ENCODE measurements around the gene SULT1A2. TPM values are rescaled to one million over a fixed set of nuclear protein-coding genes. Genes with fewer than 3 reads are reported as not detected.
"Not testable (repeated sequence)": the region's sequence is repeated elsewhere in the genome, so short reads cannot be mapped to it uniquely, and the experiment has no call there.

The SULT1A2 gene
- total RNA-seq, 1 donor from 2014 or later, result 13.0 TPM

- intact Hi-C loops (cut with DNase I), result no loop called here
- no peak for ATAC-seq
Measured at GRCh38 chr16:28606291-28607115, 9.7 kb upstream of the SULT1A2 start.

GRCh38 chr16:28604186-28604565, 7.3 kb upstream of the SULT1A2 start:
- H3K4me3 ChIP-seq, result no peak overlapping the region
- intact Hi-C loops (cut with DNase I), result no loop called here

More at GRCh38 chr16:28606291-28607115, 9.7 kb upstream of the SULT1A2 start:
- Histone ChIP-seq H3K4me3 (no peak overlapping the region), H3K27me3 (no peaks in the 10 kb centered on the region), H3K27ac (no peak overlapping the region), H3K9me3 (no peaks in the 10 kb centered on the region), H3K4me1 (peaks cover 10% of the 10 kb centered on the region), H3K36me3 (peaks cover 5% of the 10 kb centered on the region)
- TF ChIP-seq CTCF (IDR thresholded peaks at IDR 0.05), result no peak
- peak; percentile 32 for DNase-seq

GRCh38 chr16:28603381-28604185, 6.7 kb upstream of the SULT1A2 start:
- Histone ChIP-seq H3K27me3 (no peaks in the 10 kb centered on the region), H3K4me1 (peaks cover 3% of the 10 kb centered on the region), H3K4me3 (no peak overlapping the region), H3K9me3 (no peaks in the 10 kb centered on the region), H3K27ac (no peak overlapping the region), H3K36me3 (peaks cover 5% of the 10 kb centered on the region)
- TF ChIP-seq CTCF (IDR thresholded peaks at IDR 0.05), result no peak
- intact Hi-C loops (cut with DNase I), result no loop called here
- DNase-seq (no peak), ATAC-seq (no peak)

More at GRCh38 chr16:28604186-28604565, 7.3 kb upstream of the SULT1A2 start:
- Histone ChIP-seq H3K4me1 (peaks cover 3% of the 10 kb centered on the region), H3K36me3 (peaks cover 5% of the 10 kb centered on the region), H3K27me3 (no peaks in the 10 kb centered on the region), H3K27ac (no peak overlapping the region), H3K9me3 (no peaks in the 10 kb centered on the region)
- no peak for ATAC-seq
- TF ChIP-seq CTCF (IDR thresholded peaks at IDR 0.05), result no peak
- DNase-seq, result no peak

GRCh38 chr16:28602529-28602928, 5.7 kb upstream of the SULT1A2 start:
- Histone ChIP-seq H3K4me3 (no peak overlapping the region), H3K36me3 (peaks cover 5% of the 10 kb centered on the region), H3K9me3 (no peaks in the 10 kb centered on the region), H3K27ac (no peak overlapping the region), H3K27me3 (no peaks in the 10 kb centered on the region), H3K4me1 (peaks cover 4% of the 10 kb centered on the region)
- no peak for TF ChIP-seq CTCF (IDR thresholded peaks at IDR 0.05)
- DNase-seq (no peak), ATAC-seq (no peak)
- intact Hi-C loops (cut with DNase I), result no loop called here

GRCh38 chr16:28602062-28602461, 5.2 kb upstream of the SULT1A2 start:
- H3K4me1 ChIP-seq; H3K4me3 ChIP-seq; H3K36me3 ChIP-seq; intact Hi-C loops (cut with DNase I); ATAC-seq; H3K9me3 ChIP-seq; DNase-seq; H3K27me3 ChIP-seq; H3K27ac ChIP-seq: not testable (repeated sequence)

GRCh38 chr16:28601589-28601988, 4.7 kb upstream of the SULT1A2 start:
- DNase-seq; ATAC-seq; H3K9me3 ChIP-seq; H3K27ac ChIP-seq; H3K4me3 ChIP-seq; intact Hi-C loops (cut with DNase I); H3K27me3 ChIP-seq; H3K36me3 ChIP-seq: not testable (repeated sequence)
- peaks cover 10% of the 10 kb centered on the region for H3K4me1 ChIP-seq

- DNase-seq; H3K27me3 ChIP-seq; H3K9me3 ChIP-seq; H3K4me3 ChIP-seq; ATAC-seq; intact Hi-C loops (cut with DNase I); H3K36me3 ChIP-seq; H3K27ac ChIP-seq: not testable (repeated sequence)
- peaks cover 16% of the 10 kb centered on the region for H3K4me1 ChIP-seq
Measured at GRCh38 chr16:28600965-28601364, 4.1 kb upstream of the SULT1A2 start.

- H3K4me3 ChIP-seq; H3K36me3 ChIP-seq; H3K9me3 ChIP-seq; intact Hi-C loops (cut with DNase I); H3K27me3 ChIP-seq; DNase-seq; H3K27ac ChIP-seq: not testable (repeated sequence)
- H3K4me1 ChIP-seq, result peaks cover 16% of the 10 kb centered on the region
- ATAC-seq, result peak; percentile 75
Measured at GRCh38 chr16:28599377-28600285, 2.8 kb upstream of the SULT1A2 start.
